DMS53 treated with DMSO at 0.1 percent for 48 hours (cell line): ENCODE results near the gene GPR156.

Source experiments
- DNase-seq: peaks from one replicate; lab custom pipeline; 2025; ENCODE audit not compliant: unreplicated experiment; lab: John Stamatoyannopoulos, UW

The GPR156 gene

DNA sequence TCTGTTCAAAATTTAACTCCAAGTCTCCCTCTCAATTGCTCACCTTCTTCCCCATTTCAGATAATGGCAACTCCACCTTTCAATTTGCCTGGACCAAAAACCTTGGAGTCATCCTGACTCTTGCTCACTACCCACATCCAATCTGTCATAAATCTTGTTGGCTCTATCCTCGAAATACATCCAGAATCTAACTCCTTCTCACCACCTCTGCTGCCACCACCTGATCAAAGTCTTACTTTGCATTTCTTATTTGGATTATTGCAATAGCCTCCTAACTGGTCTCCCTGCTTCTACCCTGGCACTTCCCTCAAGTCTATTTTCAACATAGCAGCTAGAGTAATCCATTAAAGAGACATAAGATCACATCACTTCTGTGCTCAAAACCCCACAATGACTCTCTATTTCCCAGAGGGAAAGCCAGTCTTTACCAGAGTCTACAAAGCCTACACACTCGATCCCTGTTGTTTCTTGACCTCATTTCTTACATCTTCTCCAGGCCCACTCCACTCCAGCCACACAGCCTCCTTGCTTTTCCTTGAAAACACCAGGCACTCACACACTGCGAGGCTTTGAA is 86.6 kb downstream of the GPR156 start:
- peak; percentile 5 for DNase-seq

DNA sequence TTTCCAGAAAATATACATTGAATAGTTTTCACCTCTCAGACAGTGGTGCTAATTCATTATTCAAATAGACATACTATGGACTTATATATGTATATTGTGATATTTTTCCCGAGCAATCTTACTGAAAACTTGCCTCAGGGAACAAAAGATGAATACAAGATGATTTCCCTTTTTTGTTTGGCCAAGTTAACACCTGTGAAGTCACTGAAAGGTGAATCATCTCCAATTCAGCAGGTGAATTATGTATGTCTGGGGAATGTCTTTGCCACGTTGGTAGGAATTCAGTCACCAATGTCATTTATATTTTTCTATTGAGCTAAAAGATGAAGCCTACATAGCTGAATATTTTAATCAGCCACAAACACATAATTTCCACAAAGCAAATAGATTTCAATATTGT is 88.2 kb downstream of the GPR156 start:
- DNase-seq: no peak

DNA sequence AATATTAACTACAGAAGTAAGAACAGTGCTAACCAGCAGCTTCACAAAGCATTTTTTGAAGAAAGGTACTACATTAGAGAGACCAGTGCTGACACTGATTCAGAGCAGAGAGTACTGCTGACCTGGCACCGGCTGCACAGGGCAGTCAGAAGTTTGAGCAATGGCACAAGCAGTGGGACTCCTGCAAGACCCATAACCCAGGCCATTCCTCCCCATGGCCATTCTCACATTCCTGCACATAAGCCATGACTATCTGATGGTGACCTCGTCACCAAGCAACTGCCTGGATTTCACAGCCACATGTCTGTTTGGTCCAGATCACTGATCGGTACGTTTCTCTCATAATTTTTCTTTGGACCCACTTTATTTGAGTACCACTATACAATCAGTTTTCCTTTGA is 88.7 kb downstream of the GPR156 start:
- DNase-seq: no peak

DNA sequence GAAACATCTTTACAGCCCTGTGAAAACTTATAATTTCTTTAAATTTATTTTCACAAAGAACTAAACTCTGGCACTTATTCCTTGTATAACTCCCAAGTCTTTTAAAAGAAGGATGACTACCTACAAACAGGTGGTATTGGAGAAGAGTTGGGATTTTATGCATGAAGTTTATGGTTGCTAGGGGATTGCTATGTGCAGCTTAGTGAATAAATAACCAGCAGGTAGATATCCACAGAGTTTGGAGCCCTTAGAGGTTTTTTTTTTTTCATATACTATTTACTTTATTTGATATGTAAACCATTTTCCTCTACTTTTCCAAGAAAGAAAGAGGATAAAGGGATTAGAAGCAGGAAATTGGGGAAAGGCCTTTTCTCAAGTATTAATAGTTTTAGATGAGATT is 91.5 kb downstream of the GPR156 start:
- no peak for DNase-seq

DNA sequence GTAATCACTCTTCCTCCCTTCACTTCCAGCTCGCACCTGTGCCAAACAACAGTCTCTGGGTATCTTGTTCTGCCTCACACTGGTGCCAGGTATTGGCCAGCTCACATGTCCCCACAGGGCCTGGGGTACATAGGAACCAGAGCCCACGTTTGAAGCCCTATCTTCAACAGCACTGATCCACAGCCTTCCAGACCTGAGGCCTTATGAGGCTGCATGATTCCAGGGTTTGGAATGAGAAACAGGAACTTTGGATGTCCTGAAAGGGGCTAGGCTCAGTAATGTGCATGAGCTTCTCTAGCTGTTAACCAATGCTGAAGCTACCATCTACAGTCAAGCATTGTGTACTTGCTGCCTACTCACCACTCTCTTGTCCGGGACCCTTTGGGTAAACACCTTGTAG is 92.4 kb downstream of the GPR156 start:
- DNase-seq: no peak

DNA sequence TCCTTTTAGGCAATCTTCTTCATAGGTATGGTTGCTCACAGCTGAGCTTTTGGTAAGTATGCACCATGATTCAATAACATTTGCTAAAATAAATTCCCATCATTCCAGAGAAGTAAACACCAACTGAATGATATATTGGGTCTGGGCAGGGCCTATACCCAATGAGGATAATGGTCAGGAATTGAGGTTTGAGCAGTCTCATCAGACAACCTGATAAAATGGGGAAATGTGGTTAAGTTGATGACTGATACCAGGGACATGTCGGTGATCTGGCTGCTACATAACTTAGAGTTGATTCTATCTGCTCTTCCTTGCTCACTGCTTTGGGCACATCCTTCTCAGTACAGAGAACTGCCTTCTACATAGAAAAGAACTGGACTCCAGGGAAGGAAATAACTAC is 92.9 kb downstream of the GPR156 start:
- no peak for DNase-seq

DNA sequence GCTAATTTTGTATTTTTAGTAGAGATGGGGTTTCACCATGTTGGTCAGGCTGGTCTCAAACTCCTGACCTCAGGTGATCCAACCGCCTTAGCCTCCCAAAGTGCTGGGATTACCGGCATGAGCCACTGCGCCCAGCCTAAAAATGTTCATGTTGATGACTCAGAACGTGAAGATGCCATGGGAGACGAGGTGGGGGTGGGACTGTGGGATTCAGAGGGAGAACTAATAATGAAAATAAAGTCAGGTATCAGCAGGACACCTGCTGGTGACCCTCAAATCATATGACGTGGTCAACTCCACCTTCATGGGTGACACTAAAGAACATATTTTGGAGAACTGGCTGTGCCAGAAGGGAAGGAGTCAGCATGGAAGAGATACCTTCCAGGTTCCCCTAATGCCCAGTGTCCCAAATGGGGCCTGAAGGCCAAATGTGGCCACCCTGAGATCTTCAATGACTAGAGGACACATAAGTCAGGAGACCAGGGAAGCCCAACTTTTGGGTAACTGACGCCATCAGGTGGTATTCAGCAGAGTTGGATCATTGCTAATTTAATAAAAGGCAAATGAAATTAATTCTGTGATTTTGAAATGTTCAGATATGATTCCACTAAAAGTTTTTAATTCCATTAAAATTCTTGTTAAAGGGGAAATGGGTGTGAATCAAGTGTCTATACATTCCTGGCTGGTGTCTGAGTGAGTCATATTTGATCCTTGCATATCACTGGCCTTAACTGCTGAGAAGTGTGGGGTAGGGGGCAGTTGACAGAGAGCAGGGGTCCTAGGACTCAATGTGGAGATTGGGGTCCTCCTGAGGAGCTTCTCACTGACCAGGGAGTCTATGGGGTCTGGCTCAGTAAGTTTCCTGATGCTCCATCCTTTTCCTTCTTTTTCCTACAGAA is 102.2 kb downstream of the GPR156 start:
- no peak for DNase-seq

DNA sequence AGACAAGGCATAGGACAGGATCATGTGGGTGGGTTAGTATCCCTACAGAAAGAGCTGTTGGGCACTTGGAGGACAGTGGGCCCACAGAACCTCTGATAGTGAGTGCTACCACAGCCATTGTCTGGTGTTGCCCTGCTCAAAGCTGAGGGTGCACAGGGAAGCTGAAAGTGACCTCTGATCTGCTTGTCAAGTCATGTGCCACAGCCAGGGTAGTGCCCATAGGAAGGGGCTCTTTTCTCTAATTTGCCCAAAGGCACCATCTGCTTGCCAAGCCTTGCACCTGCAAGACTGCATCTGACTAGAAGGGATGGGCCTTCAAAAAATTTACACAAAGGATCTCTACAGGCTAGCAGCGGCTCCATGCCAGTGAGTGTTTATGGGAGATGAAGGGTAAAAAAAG is 103.4 kb downstream of the GPR156 start:
- no peak for DNase-seq

DNA sequence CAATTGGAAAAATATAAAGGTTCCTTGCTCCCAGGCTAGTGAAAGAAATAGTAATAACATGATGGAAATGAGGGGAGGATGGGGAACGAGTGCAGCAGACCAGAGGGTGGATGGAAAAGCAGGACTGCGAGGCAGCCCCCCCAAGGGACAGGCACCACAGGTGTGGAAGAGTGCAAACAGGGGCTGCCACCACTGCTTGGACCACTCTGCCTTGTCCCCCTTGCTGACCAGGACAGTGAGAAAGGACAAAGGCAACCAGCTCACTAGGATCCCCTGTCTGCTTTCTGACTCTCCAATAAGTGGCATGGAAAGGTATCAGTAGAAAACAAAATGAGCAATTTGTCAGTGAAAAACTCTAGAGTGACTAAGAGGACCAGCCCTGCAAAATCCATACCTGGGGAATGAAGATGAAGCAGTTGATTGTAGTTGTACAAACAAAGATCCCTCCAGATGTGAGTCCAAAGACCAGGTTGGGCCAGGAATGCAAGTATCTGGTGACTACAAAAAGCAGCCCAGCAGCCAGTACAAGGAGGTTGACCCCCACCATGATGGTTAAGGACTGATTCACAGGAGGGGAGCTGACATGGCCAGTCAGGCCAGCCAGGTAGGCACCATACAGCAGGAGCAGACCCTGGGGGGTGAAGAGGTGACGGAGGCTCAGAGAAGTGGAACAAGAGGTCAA is 104.2 kb downstream of the GPR156 start:
- no peak for DNase-seq

DNA sequence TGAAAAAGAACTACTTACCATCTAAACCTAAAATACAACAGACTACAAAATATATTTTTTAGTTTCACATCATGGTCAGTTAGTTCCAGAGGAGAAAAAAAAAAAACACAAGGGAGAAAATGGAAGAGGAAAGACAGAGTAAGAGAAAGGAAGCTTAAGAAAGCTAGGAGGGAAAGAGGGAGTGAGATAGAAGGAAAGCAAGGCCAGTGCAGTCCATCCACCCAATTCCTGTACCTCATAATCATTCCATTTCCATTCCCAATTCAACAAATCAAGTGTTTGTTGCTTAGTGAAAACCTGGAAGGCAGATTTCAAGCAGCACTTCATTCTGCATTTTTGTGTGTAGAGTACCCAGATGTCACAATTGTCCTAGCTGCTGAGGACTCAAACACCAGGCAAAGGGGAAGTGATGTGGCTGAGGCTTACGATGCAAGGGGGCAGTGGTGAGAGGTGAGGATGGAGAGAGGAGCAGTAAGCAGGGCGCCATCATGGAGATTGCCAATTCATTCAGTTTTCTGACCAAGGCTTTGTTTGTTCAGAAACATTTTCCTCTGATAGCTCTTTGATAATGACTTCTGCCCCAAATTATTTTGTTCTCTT is 107.2 kb downstream of the GPR156 start:
- DNase-seq: no peak

DNA sequence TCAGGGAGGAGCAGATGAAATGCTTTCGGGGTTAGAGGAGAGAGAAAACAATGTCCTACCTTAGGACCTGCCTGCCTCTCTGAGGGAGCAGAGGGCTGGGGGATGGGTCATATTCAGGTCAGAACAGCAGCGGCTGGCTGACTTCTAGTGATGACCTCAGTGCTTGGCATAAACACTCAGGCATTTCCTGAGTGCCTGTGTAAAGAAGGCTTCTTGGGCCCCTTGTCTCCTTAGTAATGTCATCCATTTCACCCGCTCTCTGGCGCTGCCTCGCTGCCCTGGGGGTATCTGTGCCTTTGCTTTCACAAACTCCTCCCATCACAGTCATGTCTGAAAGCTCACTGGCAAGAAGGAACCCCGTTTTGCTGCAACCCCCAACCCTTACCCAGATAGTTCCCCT is 107.9 kb downstream of the GPR156 start:
- DNase-seq: peak; percentile 88

DNA sequence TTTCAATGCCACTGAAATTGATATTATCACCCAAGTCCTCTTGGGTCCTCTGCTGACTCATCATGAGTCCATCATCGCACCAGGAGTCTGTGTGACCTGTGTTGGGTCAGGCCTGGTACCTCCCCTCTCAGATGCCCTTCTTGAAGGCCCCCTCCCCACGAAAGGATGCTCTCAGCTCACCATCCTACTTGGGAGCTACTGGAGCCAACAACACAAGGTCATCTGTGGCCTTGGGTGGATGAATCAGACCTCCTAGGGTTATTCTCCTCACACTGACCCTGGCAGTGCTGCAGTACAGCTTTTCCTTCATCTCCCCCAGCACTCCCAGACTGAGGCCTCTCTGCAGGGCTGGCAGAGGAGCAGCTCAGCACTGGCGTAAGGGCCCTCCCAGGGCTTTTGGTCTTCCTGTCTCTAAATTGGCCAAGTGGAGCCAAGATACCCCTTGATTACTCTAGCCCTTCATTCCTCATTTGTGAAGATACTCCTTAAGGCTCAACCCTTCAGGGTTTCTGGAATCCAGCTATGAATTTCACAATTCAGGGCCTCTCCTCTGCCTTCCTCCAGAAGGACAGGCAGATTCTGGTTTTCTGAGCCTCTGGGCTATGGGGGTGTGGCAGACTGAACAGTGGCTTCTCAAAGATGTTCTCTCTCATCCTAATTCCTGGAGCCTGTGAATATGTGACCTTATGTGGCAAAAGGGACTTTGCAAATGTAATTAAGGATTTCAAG is 110.0 kb downstream of the GPR156 start:
- DNase-seq: no peak

DNA sequence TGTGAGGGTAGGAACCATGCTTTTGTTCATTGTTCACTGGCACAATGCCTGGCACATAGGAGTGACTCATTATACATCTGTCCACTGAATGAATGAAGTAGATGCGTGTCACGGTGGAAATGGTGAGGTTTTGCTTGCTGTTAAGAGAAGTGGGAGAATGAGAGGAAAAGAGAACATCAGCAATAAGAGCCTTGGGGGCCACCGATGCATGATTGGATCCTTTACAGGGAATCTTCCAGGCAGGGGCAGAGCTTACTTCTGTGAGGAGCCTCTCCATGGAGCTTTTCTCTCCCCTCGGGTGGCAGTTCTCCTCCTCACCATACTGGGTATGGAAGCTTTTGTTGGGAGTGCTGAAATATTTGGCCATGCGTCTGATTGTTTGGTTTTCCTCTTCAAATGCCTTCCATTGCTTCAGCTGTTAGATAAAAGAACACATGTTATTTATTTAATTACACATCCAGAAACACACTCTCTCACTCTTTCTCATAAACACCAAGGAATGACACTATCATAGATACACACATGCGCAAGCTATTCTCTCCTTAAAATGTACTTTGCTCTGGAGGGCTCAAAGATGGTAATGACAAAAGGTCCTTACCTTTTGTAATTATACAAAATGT is 111.9 kb downstream of the GPR156 start:
- peak; percentile 11 for DNase-seq

DNA sequence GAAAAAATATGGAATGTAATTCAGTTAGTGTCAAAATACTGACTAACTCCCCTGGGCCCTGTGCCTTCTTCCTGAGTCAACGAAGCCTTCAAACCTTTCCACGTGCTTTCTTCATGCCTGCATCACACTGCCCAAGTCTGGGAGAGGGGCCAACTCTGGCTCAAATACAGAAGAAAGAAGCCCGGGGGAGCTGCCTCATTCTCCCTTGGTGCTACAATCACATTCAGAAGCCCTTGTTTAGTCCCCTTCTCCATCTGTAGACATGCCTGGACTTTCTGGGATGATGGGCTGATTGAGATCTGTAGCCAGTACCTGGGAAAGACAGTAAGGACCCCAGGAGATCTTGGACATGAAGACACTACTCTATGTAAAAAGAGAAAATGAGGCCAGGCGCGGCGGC is 113.0 kb downstream of the GPR156 start:
- DNase-seq: no peak

DNA sequence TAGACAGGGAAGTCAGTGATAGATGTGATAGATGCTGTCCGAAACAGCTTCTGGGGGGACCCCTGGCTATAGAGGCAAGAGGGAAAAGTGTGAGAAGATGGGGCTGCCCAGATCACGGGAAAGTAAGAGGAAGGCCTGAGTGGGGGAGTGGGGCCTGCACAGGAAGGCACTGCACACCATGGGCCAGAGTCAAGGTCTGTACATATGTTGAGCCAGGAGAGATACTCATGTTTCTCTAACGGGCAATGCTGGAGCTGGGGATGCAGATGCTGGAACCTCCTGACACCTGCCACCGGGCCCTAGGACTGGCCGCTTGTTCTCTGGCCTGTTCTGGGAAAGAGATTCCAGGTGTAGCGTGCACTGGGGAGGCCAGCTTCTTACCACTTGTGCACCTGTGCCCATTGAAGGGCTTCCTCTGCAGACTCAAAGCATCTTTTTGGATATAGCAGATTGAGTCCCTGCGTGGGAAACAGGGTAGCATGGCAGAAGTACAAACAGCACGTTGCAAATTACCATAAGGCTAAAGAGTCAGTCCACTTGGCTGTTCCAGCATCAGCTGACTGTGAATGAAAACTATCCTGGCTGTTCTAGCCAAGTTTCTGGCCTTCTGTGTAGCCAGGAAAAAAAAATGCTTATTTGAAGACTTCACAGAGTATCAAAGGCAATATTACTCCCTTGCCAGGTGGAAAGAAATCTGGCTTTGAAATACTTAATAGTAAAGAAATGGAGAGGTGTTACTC is 113.7 kb downstream of the GPR156 start:
- DNase-seq: no peak

DNA sequence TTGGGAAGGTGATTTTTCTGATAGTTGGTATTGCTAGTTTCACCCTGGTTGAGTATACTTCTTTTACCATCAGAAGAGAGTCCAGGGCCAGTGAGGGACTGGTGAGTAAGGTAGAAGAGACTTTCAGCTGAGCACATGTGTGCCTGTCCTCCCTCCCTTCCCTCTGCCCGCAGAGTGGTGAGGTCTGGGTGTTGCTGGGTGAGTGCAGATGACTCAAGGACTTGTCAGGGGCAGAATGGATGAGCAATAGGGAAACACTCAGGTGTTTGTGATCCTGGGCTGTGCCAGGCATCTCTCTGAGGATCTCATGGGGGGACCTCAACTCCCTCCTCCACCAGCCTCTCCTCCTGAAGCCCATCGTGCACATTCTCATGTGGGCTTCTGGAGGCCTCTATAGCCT is 114.8 kb downstream of the GPR156 start:
- DNase-seq: peak; percentile 50

DNA sequence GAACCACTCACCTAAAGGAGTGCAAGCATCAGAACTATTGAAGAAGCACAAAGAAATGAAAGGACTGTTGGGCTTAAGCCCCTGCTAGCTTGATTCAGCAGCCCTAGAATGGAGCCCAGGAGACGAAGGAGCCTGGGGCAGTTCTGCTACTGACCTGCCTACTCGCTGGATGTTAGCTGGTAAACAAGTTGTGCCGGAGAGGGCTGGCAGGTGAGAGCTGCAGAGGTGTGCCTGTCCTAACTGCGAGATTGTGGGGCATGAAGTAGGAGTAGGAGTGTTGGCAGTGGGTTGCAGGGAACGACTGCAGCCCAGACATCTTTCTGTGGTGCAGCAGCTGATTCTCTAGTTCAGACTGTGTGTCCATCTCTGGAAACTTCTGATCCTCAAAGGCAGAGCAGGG is 115.6 kb downstream of the GPR156 start:
- DNase-seq: no peak

DNA sequence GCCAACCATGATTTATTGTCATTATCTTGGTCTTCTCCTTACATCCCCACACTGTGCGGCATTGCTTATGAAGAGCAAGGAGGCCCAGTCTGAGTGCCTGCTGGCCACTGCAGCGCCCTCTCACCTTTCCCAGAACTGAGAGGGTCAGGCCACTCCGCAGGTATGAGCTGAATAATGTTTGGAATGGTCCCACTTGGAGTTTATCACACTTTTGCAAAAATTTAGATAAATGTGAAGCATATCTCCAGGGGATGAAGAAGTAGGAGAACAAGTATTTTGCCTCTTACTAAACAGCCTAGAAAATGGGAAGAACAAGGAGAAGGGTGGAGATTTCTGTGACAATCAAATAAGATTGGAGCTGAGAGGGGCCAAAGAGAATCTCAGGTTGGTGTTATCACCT is 116.4 kb downstream of the GPR156 start:
- DNase-seq: no peak

DNA sequence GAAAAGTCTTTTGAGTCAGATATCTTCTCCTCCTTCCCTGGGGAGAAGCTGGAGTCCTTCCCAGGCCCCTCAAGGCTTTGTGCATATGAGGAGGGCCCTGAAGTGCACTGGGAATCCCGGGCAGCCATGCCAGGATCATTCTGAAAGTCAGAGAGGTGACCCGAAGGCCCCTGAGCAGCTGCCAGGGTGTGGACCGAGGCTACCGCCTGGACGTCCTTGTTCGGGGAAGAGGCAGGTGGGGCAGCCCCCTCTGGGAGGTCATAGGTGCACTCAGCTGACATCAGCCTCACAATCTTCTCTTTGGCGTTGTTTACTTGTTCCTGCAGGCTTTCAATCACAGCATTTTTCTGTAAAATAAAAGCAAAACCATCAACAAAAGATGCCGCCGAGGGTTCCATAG is 117.0 kb downstream of the GPR156 start:
- DNase-seq: no peak

DNA sequence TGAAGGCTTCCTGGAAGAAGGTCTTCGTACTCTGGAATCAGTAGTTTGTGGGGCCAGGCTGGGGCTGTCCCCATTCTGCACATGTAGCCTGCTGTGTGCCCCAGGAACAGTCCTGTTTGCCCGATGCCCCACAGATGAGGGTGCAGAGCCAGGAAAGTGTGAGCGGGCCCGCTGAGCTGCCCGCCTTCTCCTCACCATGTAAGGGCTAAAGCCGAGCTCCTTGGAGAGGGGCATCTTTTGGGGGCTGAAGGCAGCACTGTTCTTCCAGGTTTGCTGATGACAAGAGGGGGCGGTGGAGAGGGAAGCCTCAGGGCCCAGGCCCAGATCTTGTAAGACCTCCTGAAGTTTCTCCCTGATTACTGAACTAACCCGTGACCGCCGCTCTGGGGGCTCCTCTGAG is 117.5 kb downstream of the GPR156 start:
- DNase-seq: no peak
